HG03520 (cell line): ENCODE results near the gene LUZP1.

Experiments
- ATAC-seq: cut with Tn5 transposase; IDR thresholded peaks from one replicate; pipeline ENCODE4 v1.9.1; 2021; ENCODE audit warnings: mild to moderate bottlenecking, moderate library complexity; ENCODE audit not compliant: unreplicated experiment

Gene LUZP1

GRCh38 chr1:23035823-23036452, 132.7 kb downstream of the LUZP1 start:
- ATAC-seq: no peak
